ENCODE results near the gene UGT1A8. TPM values are rescaled to one million over a fixed set of nuclear protein-coding genes. Genes with fewer than 3 reads are reported as not detected.

UGT1A8 gene
- total and polyA plus RNA-seq, 2 donors (not counting 3 experiments of a cell fraction or from before 2014, with no cell fraction given): not detected

DNA sequence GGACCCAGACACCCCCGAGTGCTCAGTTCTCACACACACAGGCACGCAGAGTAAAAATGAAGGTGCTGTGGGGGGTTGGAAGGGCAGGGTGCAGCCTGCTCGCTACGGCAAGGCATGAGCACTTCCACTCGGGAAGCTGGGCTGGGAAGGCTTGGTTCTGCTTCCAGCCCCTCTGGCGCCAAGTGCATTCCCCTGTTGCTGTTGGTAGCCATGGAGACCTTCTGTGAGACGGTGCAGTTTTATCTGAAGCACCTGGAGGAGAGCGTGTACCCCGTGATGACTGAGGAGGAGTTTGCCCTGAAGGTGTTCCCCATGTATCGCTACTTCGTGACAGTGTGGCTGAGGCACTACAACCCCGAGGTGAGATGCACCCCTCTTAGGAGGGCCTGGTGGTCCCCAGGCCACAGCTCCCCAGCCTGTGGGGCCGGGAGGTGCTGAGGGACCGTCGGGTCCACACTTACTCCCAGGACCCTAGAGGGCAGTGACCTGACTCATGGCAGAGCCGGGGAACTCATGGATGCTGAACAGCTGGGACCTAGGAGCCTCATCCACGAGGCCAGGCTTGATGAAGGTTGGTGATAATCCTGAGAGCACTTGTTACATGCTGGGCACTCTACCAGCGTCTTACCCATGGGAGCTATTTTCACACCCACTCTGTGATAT is 176.2 kb downstream of the UGT1A8 start:
- no peak for DNase-seq (ENCODE audit: low read depth, low spot score)
- H3K4me2 ChIP-seq (ENCODE audit: insufficient read depth, low read length): no peak overlapping the region
- BruUV-seq (replicated peaks): no TSS peak
- no peak overlapping the region for H2AFZ ChIP-seq (ENCODE audit: low read depth, low read length)
- H3K9ac ChIP-seq (replicated peaks; ENCODE audit: extremely low read depth, insufficient read depth, low read length): no peak overlapping the region
- TF ChIP-seq CTCF (IDR thresholded peaks at IDR 0.05; ENCODE audit: extremely low read depth in 1 of 2, insufficient read depth in 1 of 2, low read depth in 1 of 2, low read length in 2 of 2): no peak
- no peak for TF ChIP-seq GATA2 (IDR thresholded peaks at IDR 0.05; ENCODE audit: insufficient read depth, insufficient read length, low read depth, low read length)
- TF ChIP-seq MYC (IDR thresholded peaks at IDR 0.05; ENCODE audit: low read depth, low read length): no peak
- TF ChIP-seq POLR2AphosphoS5 (IDR thresholded peaks at IDR 0.05; ENCODE audit: insufficient read depth, low read depth, low read length): no peak
- no peak for TF ChIP-seq EZH2 (IDR thresholded peaks at IDR 0.05; ENCODE audit: borderline replicate concordance, low read depth, low read length, severe bottlenecking)
- TF ChIP-seq FOS (IDR thresholded peaks at IDR 0.05; ENCODE audit: borderline replicate concordance, insufficient read depth, low read length): no peak
- TF ChIP-seq, protein P1, sequence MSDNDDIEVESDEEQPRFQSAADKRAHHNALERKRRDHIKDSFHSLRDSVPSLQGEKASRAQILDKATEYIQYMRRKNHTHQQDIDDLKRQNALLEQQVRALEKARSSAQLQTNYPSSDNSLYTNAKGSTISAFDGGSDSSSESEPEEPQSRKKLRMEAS (IDR thresholded peaks at IDR 0.05; ENCODE audit: insufficient read depth, insufficient read length): no peak
- no peak for TF ChIP-seq JUN (IDR thresholded peaks at IDR 0.05; ENCODE audit: borderline replicate concordance, insufficient read depth, insufficient read length, low read depth)
- TF ChIP-seq POLR2A (IDR thresholded peaks at IDR 0.05; ENCODE audit: low read depth, low read length): no peak
- no peaks in the 10 kb centered on the region for H3K36me3 ChIP-seq (ENCODE audit: control insufficient read depth in 2 of 2, extremely low read depth in 1 of 2, insufficient read depth in 2 of 2, low read length in 2 of 2)
- no peak for FAIRE-seq
- ChIA-PET CTCF (no interaction called here), POLR2A (no interaction called here)
- no peaks in the 10 kb centered on the region for H4K20me1 ChIP-seq (replicated peaks; ENCODE audit: control insufficient read depth, extremely low read depth, insufficient read depth, low read length)
- H3K9me3 ChIP-seq (replicated peaks; ENCODE audit: control insufficient read depth, insufficient read depth, low read length): no peaks in the 10 kb centered on the region
- H3K27ac ChIP-seq (ENCODE audit: insufficient read depth, low read depth, low read length): no peak overlapping the region
- no peaks in the 10 kb centered on the region for H3K4me1 ChIP-seq (ENCODE audit: control insufficient read depth, extremely low read depth, insufficient read depth, low read length)
- no peaks in the 10 kb centered on the region for H3K9me1 ChIP-seq (replicated peaks; ENCODE audit: control insufficient read depth, extremely low read depth, insufficient read depth, low read length)
- H3K27me3 ChIP-seq (ENCODE audit: control insufficient read depth in 2 of 2, insufficient read depth in 2 of 2, low read length in 2 of 2): no peaks in the 10 kb centered on the region
- H3K79me2 ChIP-seq (ENCODE audit: control insufficient read depth, insufficient read depth, low read length): no peaks in the 10 kb centered on the region
- no peak overlapping the region for H3K4me3 ChIP-seq (replicated peaks in 1 of 3; ENCODE audit: insufficient read depth in 1 of 3, low read depth in 1 of 3, low read length in 3 of 3)
- intact Hi-C loops (cut with micrococcal nuclease): no loop called here
- dilution Hi-C loops (cut with MboI; ENCODE audit: extremely low pct_ligation_motif_present, low sequenced_read_pairs): no loop called here

Measured in endothelial cell of umbilical vein (primary cell).